ENCODE results near the gene ATG2A. TPM values are rescaled to one million over a fixed set of nuclear protein-coding genes. Genes with fewer than 3 reads are reported as not detected.

ATG2A gene
- total and polyA plus RNA-seq, 10 of the 15 experiments (the other 5 are each of a cell fraction or from before 2014, with no cell fraction given) = 0.08 to 19.0 (median 4.6) TPM

DNA sequence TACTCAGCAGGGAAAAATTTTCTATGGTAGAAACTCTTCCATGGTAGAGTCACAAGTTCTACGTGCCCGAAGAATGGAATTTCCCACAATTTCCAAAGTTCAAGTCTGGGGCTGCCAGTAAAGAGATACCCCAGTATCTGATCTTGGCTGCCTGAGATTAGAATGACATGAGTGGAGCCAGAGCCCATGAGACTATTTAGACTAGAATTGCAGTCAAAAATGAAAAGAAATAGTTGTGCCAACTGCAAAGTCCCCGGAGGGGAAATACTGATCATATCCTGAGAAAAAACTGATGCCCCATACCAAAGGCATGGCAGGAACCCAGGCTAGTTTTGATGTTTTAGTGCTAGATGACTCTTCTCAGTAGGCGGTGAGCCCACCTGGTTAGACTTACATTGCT lies 43.7 kb upstream of the ATG2A start (continued):
- TF ChIP-seq, protein P1, sequence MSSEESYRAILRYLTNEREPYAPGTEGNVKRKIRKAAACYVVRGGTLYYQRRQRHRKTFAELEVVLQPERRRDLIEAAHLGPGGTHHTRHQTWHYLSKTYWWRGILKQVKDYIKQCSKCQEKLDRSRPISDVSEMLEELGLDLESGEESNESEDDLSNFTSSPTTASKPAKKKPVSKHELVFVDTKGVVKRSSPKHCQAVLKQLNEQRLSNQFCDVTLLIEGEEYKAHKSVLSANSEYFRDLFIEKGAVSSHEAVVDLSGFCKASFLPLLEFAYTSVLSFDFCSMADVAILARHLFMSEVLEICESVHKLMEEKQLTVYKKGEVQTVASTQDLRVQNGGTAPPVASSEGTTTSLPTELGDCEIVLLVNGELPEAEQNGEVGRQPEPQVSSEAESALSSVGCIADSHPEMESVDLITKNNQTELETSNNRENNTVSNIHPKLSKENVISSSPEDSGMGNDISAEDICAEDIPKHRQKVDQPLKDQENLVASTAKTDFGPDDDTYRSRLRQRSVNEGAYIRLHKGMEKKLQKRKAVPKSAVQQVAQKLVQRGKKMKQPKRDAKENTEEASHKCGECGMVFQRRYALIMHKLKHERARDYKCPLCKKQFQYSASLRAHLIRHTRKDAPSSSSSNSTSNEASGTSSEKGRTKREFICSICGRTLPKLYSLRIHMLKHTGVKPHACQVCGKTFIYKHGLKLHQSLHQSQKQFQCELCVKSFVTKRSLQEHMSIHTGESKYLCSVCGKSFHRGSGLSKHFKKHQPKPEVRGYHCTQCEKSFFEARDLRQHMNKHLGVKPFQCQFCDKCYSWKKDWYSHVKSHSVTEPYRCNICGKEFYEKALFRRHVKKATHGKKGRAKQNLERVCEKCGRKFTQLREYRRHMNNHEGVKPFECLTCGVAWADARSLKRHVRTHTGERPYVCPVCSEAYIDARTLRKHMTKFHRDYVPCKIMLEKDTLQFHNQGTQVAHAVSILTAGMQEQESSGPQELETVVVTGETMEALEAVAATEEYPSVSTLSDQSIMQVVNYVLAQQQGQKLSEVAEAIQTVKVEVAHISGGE (CRISPR knock-in tag; IDR thresholded peaks at IDR 0.05) = no peak
- TF ChIP-seq SMAD5 (IDR thresholded peaks at IDR 0.05; ENCODE audit: low read depth) (no peak), FOXM1 (IDR thresholded peaks at IDR 0.05; ENCODE audit: low read depth, low read length) (no peak), NBN (IDR thresholded peaks at IDR 0.05) (no peak), JUND (IDR thresholded peaks at IDR 0.05; ENCODE audit: low read depth, low read length) (no peak)
- TF ChIP-seq, protein P2, sequence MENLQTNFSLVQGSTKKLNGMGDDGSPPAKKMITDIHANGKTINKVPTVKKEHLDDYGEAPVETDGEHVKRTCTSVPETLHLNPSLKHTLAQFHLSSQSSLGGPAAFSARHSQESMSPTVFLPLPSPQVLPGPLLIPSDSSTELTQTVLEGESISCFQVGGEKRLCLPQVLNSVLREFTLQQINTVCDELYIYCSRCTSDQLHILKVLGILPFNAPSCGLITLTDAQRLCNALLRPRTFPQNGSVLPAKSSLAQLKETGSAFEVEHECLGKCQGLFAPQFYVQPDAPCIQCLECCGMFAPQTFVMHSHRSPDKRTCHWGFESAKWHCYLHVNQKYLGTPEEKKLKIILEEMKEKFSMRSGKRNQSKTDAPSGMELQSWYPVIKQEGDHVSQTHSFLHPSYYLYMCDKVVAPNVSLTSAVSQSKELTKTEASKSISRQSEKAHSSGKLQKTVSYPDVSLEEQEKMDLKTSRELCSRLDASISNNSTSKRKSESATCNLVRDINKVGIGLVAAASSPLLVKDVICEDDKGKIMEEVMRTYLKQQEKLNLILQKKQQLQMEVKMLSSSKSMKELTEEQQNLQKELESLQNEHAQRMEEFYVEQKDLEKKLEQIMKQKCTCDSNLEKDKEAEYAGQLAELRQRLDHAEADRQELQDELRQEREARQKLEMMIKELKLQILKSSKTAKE (IDR thresholded peaks at IDR 0.05; ENCODE audit: low read depth, poor library complexity, severe bottlenecking) = no peak
- TF ChIP-seq, protein P3, sequence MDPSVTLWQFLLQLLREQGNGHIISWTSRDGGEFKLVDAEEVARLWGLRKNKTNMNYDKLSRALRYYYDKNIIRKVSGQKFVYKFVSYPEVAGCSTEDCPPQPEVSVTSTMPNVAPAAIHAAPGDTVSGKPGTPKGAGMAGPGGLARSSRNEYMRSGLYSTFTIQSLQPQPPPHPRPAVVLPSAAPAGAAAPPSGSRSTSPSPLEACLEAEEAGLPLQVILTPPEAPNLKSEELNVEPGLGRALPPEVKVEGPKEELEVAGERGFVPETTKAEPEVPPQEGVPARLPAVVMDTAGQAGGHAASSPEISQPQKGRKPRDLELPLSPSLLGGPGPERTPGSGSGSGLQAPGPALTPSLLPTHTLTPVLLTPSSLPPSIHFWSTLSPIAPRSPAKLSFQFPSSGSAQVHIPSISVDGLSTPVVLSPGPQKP (IDR thresholded peaks at IDR 0.05; ENCODE audit: low read depth, low read length) = no peak
